Gastroesophageal sphincter (tissue), 3 donors: ENCODE data around the gene CRHBP.

ENCODE experiments used
- CTCF ChIP-seq, 4 experiments: fragments of 200-600 bp in 2 of 4; fragments of 450-650 bp in 2 of 4; sonication (generic) in 1 of 4; IDR thresholded peaks; one replicate each; pipeline ENCODE4 v1.5.1; 2017 to 2019; ENCODE audit warnings: antibody characterized with exemption in 4 of 4, mild to moderate bottlenecking in 2 of 4, moderate library complexity in 2 of 4
- EP300 ChIP-seq: sonication (generic); formaldehyde crosslinking; IDR thresholded peaks from one replicate; pipeline ENCODE4 v1.6.1; 2017; ENCODE audit warnings: antibody characterized with exemption, mild to moderate bottlenecking
- POLR2A ChIP-seq, 2 donors: fragments of 450-650 bp; IDR thresholded peaks; one replicate each; pipeline ENCODE4 v1.6.1; 2017; ENCODE audit warnings: antibody characterized with exemption in 2 of 2, mild to moderate bottlenecking in 2 of 2, moderate library complexity in 1 of 2
- POLR2AphosphoS5 ChIP-seq: sonication (generic); formaldehyde crosslinking; IDR thresholded peaks from one replicate; pipeline ENCODE4 v1.6.1; 2017; ENCODE audit warnings: antibody characterized with exemption

- TF ChIP-seq CTCF (IDR thresholded peaks at IDR 0.05) (no peak), POLR2A (IDR thresholded peaks at IDR 0.05) (no peak), POLR2AphosphoS5 (no peak), EP300 (no peak)
Measured at GRCh38 chr5:76947082-76947503, 5.8 kb upstream of the CRHBP start.
